Tibial artery (tissue), 4 donors: ENCODE data around the gene SEC14L5.
A peak's percentile ranks its signal among the peaks of the same experiment; 100 is the strongest.

Source experiments
- DNase-seq, 2 donors: peaks; one replicate each; pipeline ENCODE4 v3.0.0-alpha.2; 2019
- H3K27ac ChIP-seq, 2 donors: fragments of 200-600 bp; sonication (generic) in 1 of 2; 1 replicate in 1 of 2; 2 replicates in 1 of 2; pipeline ENCODE4 v1.5.1; 2018 to 2019; ENCODE audit warnings: mild to moderate bottlenecking in 1 of 2
- H3K27me3 ChIP-seq, 2 donors: fragments of 200-600 bp; sonication (generic) in 1 of 2; one replicate each; pipeline versions ENCODE4 v1.5.1 to v1.6.0; 2016 to 2019
- H3K36me3 ChIP-seq, 3 donors: fragments of 200-600 bp; sonication (generic) in 2 of 3; one replicate each; pipeline ENCODE4 v1.5.1; 2016 to 2019; ENCODE audit warnings: mild to moderate bottlenecking in 2 of 3
- H3K4me1 ChIP-seq, 4 donors: fragments of 200-600 bp; sonication (generic) in 2 of 4; 1 replicate in 3 of 4; 2 replicates in 1 of 4; pipeline ENCODE4 v1.5.1; 2016 to 2019
- H3K4me3 ChIP-seq, 2 donors: fragments of 200-600 bp; sonication (generic) in 1 of 2; 1 replicate in 1 of 2; 2 replicates in 1 of 2; pipeline ENCODE4 v1.5.1; 2018 to 2019; ENCODE audit warnings: mild to moderate bottlenecking in 2 of 2
- H3K9me3 ChIP-seq, 3 donors: fragments of 200-600 bp; sonication (generic) in 1 of 3; one replicate each; pipeline ENCODE4 v1.5.1; 2016 to 2019
- intact Hi-C: fragments of 100-400 bp; cut with DNase I; formaldehyde crosslinking; loops from one replicate; pipeline ENCODE4 v1.15.0; 2023; ENCODE audit warnings: low total_unique reads
- TF ChIP-seq, protein P1 (sequence below), 2 experiments: fragments of 200-600 bp in 1 of 2; fragments of 450-650 bp in 1 of 2; IDR thresholded peaks; one replicate each; pipeline ENCODE4 v1.5.1; 2017 to 2019; ENCODE audit warnings: antibody characterized with exemption in 2 of 2, mild to moderate bottlenecking in 1 of 2, moderate library complexity in 1 of 2

The SEC14L5 gene

GRCh38 chr16:4931381-4931780 lies 26.7 kb upstream of the SEC14L5 start:
- peaks cover 0 to 16% (median 7%) of the 10 kb centered on the region in 3 donors for H3K9me3 ChIP-seq
- H3K27me3 ChIP-seq: peaks cover 0 to 22% of the 10 kb centered on the region in 2 donors
- no peak for DNase-seq
- H3K4me3 ChIP-seq: no peak overlapping the region
- peaks cover 5 to 22% (median 6%) of the 10 kb centered on the region in 3 donors for H3K36me3 ChIP-seq
- TF ChIP-seq, protein P1, sequence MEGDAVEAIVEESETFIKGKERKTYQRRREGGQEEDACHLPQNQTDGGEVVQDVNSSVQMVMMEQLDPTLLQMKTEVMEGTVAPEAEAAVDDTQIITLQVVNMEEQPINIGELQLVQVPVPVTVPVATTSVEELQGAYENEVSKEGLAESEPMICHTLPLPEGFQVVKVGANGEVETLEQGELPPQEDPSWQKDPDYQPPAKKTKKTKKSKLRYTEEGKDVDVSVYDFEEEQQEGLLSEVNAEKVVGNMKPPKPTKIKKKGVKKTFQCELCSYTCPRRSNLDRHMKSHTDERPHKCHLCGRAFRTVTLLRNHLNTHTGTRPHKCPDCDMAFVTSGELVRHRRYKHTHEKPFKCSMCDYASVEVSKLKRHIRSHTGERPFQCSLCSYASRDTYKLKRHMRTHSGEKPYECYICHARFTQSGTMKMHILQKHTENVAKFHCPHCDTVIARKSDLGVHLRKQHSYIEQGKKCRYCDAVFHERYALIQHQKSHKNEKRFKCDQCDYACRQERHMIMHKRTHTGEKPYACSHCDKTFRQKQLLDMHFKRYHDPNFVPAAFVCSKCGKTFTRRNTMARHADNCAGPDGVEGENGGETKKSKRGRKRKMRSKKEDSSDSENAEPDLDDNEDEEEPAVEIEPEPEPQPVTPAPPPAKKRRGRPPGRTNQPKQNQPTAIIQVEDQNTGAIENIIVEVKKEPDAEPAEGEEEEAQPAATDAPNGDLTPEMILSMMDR (IDR thresholded peaks at IDR 0.05): no peak
- H3K27ac ChIP-seq: no peak overlapping the region
- intact Hi-C loops: no loop called here
- H3K4me1 ChIP-seq: peaks cover 0 to 30% (median 25%) of the 10 kb centered on the region in 4 donors

- Histone ChIP-seq H3K4me1 (peaks cover 0 to 43% (median 36%) of the 10 kb centered on the region in 4 donors), H3K27me3 (peaks cover 0 to 33% of the 10 kb centered on the region in 2 donors), H3K9me3 (no peaks in the 10 kb centered on the region), H3K4me3 (no peak overlapping the region), H3K27ac (no peak overlapping the region), H3K36me3 (peaks cover 0 to 8% (median 0%) of the 10 kb centered on the region in 3 donors)
- intact Hi-C loops: no loop called here
- DNase-seq: no peak
- TF ChIP-seq, protein P1 (IDR thresholded peaks at IDR 0.05): no peak
Measured at GRCh38 chr16:4933433-4933832, 24.7 kb upstream of the SEC14L5 start.

DNA sequence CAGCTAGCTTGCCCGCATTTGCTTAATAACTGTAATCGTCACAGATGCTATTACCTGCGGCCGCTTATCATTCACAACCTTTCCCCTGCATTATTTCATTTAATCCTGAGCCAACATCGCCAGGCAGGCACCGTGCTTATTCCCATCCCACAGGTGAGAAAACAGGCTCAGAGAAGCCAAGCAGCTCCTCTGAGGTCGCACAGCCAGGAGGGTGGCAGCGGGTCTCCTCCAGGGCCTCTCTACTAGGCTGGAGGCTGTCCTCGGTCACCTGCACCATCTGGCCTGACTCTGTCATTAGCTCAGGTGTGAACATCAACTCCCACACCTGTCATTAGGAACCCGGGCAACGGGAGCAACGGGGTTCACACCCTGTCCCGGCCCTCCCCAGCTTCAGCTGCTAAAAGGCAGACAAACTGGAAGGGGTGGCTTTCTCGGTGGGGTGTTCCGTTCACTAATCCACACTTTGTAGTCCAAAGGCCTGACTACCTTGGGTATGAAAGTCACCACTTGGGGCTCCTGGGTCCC lies 24.2 kb upstream of the SEC14L5 start:
- TF ChIP-seq, protein P1 (IDR thresholded peaks at IDR 0.05): no peak
- Histone ChIP-seq H3K4me3 (no peak overlapping the region), H3K27ac (peak overlapping the region in 1 of 2 donors; percentile 51), H3K9me3 (no peaks in the 10 kb centered on the region), H3K36me3 (peaks cover 0 to 8% (median 0%) of the 10 kb centered on the region in 3 donors), H3K27me3 (peaks cover 0 to 33% of the 10 kb centered on the region in 2 donors), H3K4me1 (peaks cover 0 to 43% (median 36%) of the 10 kb centered on the region in 4 donors)
- no peak for DNase-seq
- intact Hi-C loops: no loop called here

DNA sequence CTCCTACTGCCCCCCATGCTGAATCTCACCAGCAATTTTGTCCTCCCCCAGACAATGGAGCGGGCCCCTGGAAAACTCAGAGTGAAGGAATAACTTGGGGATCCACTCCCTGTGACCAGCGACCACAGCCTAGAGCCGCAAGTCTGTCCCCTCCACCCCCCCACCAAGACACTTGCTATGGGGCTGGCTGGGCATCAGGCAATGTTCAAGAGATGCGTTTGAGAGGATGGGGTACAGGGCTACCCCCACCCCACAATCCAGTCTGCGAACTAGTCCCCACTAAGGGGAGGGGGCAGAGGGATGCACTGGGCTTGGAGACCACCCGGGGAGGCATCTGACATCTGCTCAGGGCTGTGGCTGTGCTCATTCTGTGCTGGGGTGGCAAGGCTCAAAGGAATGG lies 23.5 kb upstream of the SEC14L5 start:
- Histone ChIP-seq H3K36me3 (peaks cover 0 to 8% (median 0%) of the 10 kb centered on the region in 3 donors), H3K4me1 (peaks cover 0 to 43% (median 36%) of the 10 kb centered on the region in 4 donors), H3K27me3 (peaks cover 0 to 33% of the 10 kb centered on the region in 2 donors), H3K9me3 (no peaks in the 10 kb centered on the region), H3K4me3 (peak overlapping the region in 1 of 2 donors; percentile 5), H3K27ac (peak overlapping the region; percentile 25 to 51)
- no peak for DNase-seq
- intact Hi-C loops: no loop called here
- TF ChIP-seq, protein P1 (IDR thresholded peaks at IDR 0.05): no peak

- Histone ChIP-seq H3K4me1 (peaks cover 0 to 43% (median 36%) of the 10 kb centered on the region in 4 donors), H3K9me3 (no peaks in the 10 kb centered on the region), H3K36me3 (peaks cover 0 to 8% (median 0%) of the 10 kb centered on the region in 3 donors), H3K4me3 (peak overlapping the region; percentile 59 to 62), H3K27ac (peak overlapping the region; percentile 60 to 74), H3K27me3 (peaks cover 0 to 33% of the 10 kb centered on the region in 2 donors)
- intact Hi-C loops: no loop called here
- TF ChIP-seq, protein P1 (IDR thresholded peaks at IDR 0.05): no peak
- DNase-seq: peak; percentile 95 to 98
Measured at GRCh38 chr16:4935241-4935855, 22.8 kb upstream of the SEC14L5 start.
